Heart left ventricle (tissue), 16 donors: ENCODE measurements around the gene HIBADH. TPM values are rescaled to one million over a fixed set of nuclear protein-coding genes. Genes with fewer than 3 reads are reported as not detected.

ENCODE experiments used
- ATAC-seq, 4 donors: fragments of 200-7000 bp; cut with Tn5 transposase; one replicate each; pipeline ENCODE4 v1.9.1; 2020 to 2022; ENCODE audit warnings: moderate library complexity in 4 of 4, mild to moderate bottlenecking in 3 of 4, moderate number of reproducible peaks in 1 of 4
- DNase-seq, 5 donors: peaks; one replicate each; pipeline ENCODE4 v3.0.0-alpha.2; 2020
- H3K27ac ChIP-seq, 12 donors: fragments of 200-600 bp; sonication (generic) in 4 of 12; one replicate each; pipeline versions ENCODE4 v1.5.0 to v1.8.0; 2016 to 2022; ENCODE audit warnings: mild to moderate bottlenecking in 2 of 12
- H3K27me3 ChIP-seq, 9 donors: fragments of 200-600 bp; sonication (generic) in 2 of 9; one replicate each; pipeline versions ENCODE4 v1.5.1 to v1.8.0; 2016 to 2022; ENCODE audit warnings: mild to moderate bottlenecking in 3 of 9
- H3K36me3 ChIP-seq, 9 donors: fragments of 200-600 bp; sonication (generic) in 2 of 9; one replicate each; pipeline versions ENCODE4 v1.5.0 to v1.8.0; 2018 to 2022; ENCODE audit warnings: mild to moderate bottlenecking in 2 of 9
- H3K4me1 ChIP-seq, 12 donors: fragments of 200-600 bp; sonication (generic) in 4 of 12; one replicate each; pipeline versions ENCODE4 v1.5.0 to v1.8.0; 2016 to 2022; ENCODE audit warnings: mild to moderate bottlenecking in 3 of 12
- H3K4me3 ChIP-seq, 12 donors: fragments of 200-600 bp; sonication (generic) in 4 of 12; one replicate each; pipeline versions ENCODE4 v1.5.0 to v1.8.0; 2017 to 2022; ENCODE audit warnings: mild to moderate bottlenecking in 9 of 12, moderate library complexity in 4 of 12
- H3K9me3 ChIP-seq, 12 donors: fragments of 200-600 bp; sonication (generic) in 4 of 12; one replicate each; pipeline versions ENCODE4 v1.5.0 to v1.8.0; 2016 to 2022; ENCODE audit warnings: mild to moderate bottlenecking in 1 of 12
- POLR2A ChIP-seq, 2 donors: fragments of 450-650 bp; IDR thresholded peaks; one replicate each; pipeline ENCODE4 v1.6.1; 2017; ENCODE audit warnings: antibody characterized with exemption in 2 of 2, mild to moderate bottlenecking in 2 of 2, moderate library complexity in 2 of 2
- WGBS, 4 donors: extraction: QIAGEN DNeasy Blood & Tissue Kit in 2 of 4; methylation state at CpG; one replicate each; pipeline versions ENCODE4 v1.1.5 to v1.1.7; 2013 to 2018; 5-methylcytosine and 5-hydroxymethylcytosine counted together
- intact Hi-C, 10 donors: fragments of 100-400 bp; cut with DNase I; formaldehyde crosslinking; loops; one replicate each; pipeline versions ENCODE4 v1.11.1 to v1.14.2; 2022
- polyA plus RNA-seq, 2 donors: library from polyadenylated mRNA; stranded (reverse); fragments of 200-250 nt; gene quantifications; one replicate each; pipeline ENCODE4 v1.2.3, GENCODE V29; 2013
- total RNA-seq, 9 donors: library from RNA; depleted of rRNA in 2 of 9; stranded (reverse); fragments of >200 nt in 2 of 9; fragmentation: NEBNext Ultra II Directional in 3 of 9; extraction: Animal tissue kit (Norgen Biotek cat#: 25700) in 3 of 9; gene quantifications; one replicate each; pipeline versions ENCODE4 v1.1.0 to v1.2.4, GENCODE V29; 2016 to 2023
- TF ChIP-seq, protein P1 (sequence below), 12 donors: fragments of 200-600 bp; sonication (generic) in 4 of 12; IDR thresholded peaks; one replicate each; pipeline versions ENCODE4 v1.5.0 to v1.8.0; 2018 to 2022; ENCODE audit warnings: antibody characterized with exemption in 12 of 12, mild to moderate bottlenecking in 5 of 12
- donor health status: ischemic (EF 13 %, LVEDD 7.1; RV severe dilation, severe dysfunction).
- donor health status: healthy with polysubstance abuse.
- donor health status: DM: no; HTN: yes; CAD: no.
- donor health status: DM: no; HTN: no; CAD: no.
- donor health status: ischemic (EF 25% LVEDD 6.9; RV normal size, moderate dysfunction).
- donor health status: ischemic (EF 25% LVEDD 5.7; RV mildly dilated, moderate dysfunction).
- donor health status: healthy.
- donor health status: DM: yes; HTN: yes; CAD: no.
- donor health status: ischemic (EF 35%, LVEDD 5.7; RV mildly dilated, moderate dysfunction).
- donor health status: nonischemic (EF 11% LVEDD 7.7; RV severe dilation, severe dysfunction).
- donor health status: DM: yes; HTN: yes; CAD: no.
- donor health status: PGD.
- donor health status: ischemic (EF 29% LVEDD 5.4; RV normal size, mild dysfunction).
- donor health status: nonischemic (EF 23%, LVEDD 6.1; RV moderate dilation, normal function).

The HIBADH gene
- total and polyA plus RNA-seq, 11 donors: 34.4 to 107 (median 69.3) TPM

DNA sequence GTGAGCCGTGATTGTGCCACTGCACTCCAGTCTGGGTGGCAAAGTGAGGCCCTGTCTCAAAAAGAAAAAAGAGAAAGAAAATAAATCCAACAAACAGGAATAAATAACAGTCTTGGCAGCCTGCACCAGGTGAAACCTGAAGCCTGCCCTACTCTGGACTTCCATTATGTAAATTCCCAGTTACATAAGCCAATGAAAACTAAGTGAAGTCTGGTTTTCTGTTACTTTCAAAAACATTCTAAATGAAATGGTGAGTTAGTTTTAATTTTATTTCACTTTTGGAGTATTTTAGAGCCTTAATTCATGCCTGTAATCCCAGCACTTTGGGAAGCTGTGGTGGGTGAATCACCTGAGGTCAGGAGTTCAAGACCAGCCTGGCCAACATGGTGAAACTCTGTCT is 22.5 kb upstream of the HIBADH start:
- no peak overlapping the region for H3K27ac ChIP-seq
- H3K27me3 ChIP-seq: no peaks in the 10 kb centered on the region
- ATAC-seq (no peak), DNase-seq (no peak)
- no peak for TF ChIP-seq POLR2A (IDR thresholded peaks at IDR 0.05)
- TF ChIP-seq, protein P1, sequence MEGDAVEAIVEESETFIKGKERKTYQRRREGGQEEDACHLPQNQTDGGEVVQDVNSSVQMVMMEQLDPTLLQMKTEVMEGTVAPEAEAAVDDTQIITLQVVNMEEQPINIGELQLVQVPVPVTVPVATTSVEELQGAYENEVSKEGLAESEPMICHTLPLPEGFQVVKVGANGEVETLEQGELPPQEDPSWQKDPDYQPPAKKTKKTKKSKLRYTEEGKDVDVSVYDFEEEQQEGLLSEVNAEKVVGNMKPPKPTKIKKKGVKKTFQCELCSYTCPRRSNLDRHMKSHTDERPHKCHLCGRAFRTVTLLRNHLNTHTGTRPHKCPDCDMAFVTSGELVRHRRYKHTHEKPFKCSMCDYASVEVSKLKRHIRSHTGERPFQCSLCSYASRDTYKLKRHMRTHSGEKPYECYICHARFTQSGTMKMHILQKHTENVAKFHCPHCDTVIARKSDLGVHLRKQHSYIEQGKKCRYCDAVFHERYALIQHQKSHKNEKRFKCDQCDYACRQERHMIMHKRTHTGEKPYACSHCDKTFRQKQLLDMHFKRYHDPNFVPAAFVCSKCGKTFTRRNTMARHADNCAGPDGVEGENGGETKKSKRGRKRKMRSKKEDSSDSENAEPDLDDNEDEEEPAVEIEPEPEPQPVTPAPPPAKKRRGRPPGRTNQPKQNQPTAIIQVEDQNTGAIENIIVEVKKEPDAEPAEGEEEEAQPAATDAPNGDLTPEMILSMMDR (IDR thresholded peaks at IDR 0.05): no peak
- no peak overlapping the region for H3K4me3 ChIP-seq
- H3K4me1 ChIP-seq: no peaks in the 10 kb centered on the region
- WGBS, 4 donors: 88 to 100% (median 98%) methylated on average over 1 of the region's 1 CpG
- H3K9me3 ChIP-seq: peaks cover 0 to 12% (median 0%) of the 10 kb centered on the region in 12 donors
- H3K36me3 ChIP-seq: no peaks in the 10 kb centered on the region
- intact Hi-C loops: no loop called here

DNA sequence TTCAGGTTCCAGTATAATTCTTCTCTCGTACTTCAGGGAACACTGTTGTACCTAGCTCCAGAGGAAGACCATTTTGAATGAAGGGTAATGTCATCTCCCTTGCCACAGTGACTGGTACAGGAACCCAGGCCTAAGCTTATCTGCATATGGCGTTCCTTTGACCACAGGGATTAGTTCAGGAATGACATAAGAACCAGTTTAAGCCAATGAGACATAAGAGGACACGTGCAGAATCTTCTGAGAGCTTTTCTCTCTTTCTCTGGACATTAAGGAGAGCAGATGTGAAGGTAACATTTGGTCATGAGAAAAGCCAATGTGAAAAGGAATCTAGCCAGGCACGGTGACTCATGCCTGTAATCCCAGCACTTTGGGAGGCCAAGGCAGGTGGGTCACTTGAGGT is 21.8 kb upstream of the HIBADH start:
- Histone ChIP-seq H3K9me3 (peaks cover 0 to 12% (median 0%) of the 10 kb centered on the region in 12 donors), H3K4me3 (no peak overlapping the region), H3K27me3 (no peaks in the 10 kb centered on the region), H3K27ac (no peak overlapping the region), H3K36me3 (no peaks in the 10 kb centered on the region), H3K4me1 (no peaks in the 10 kb centered on the region)
- no peak for ATAC-seq
- intact Hi-C loops: no loop called here
- no peak for TF ChIP-seq POLR2A (IDR thresholded peaks at IDR 0.05)
- TF ChIP-seq, protein P1 (IDR thresholded peaks at IDR 0.05): no peak
- 80 to 89% (median 84%) methylated on average over 4 of the region's 4 CpGs for WGBS, 4 donors
- no peak for DNase-seq

DNA sequence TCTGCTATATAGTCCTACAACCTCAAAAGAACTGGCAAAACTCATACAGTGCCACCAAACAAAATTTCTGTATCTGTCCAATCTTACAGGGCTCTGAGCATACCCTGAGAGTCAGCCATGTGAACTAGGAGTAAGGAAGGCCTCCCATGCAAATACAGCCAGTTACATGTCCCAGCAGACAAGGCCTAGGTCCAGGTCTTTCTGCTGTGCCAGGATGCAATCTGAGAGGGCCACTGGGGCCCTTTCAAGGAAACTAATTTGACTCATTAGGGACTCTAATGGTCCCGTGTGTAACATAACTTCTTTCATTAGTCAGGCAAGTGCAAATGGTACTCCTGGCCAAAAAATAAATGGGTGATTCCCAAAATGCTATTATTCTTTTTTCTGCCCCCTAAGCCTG is 17.9 kb upstream of the HIBADH start:
- intact Hi-C loops: no loop called here
- 51 to 94% (median 63%) methylated on average over 1 of the region's 1 CpG for WGBS, 4 donors
- Histone ChIP-seq H3K4me1 (peaks cover 0 to 14% (median 2%) of the 10 kb centered on the region in 12 donors), H3K9me3 (no peaks in the 10 kb centered on the region), H3K27me3 (no peaks in the 10 kb centered on the region), H3K36me3 (no peaks in the 10 kb centered on the region), H3K27ac (no peak overlapping the region), H3K4me3 (no peak overlapping the region)
- ATAC-seq (no peak), DNase-seq (no peak)
- TF ChIP-seq, protein P1 (IDR thresholded peaks at IDR 0.05): no peak
- no peak for TF ChIP-seq POLR2A (IDR thresholded peaks at IDR 0.05)

DNA sequence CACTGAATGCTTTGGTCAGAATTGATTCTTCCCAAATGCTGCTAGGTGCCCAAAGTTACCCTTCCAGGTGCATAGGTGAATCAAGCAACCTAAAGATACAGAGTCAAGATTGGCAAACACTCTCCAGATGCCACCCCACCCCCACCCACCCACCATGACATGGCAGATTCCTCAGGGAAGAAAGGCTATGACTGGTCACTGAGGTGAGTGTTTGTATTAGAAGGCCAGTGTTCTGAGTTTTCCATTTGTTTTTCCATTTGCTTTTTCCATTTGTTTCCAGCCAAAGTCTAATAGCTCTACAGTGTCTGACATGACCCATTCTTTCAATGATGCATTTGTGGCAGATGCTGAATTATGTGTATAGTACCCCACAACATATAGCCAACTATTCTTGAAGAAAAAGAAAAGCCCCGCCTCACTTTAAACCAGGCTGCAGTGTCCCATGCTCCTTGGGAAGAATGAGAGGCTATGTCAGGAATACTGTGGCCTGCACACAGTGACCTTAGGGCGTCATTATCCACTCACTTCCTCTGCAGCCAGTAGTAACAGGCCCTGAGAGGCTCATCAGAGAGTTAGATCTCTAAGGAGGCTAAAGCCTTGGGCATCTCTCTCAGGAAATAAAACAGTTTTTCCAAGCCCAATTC is 16.1 kb upstream of the HIBADH start:
- Histone ChIP-seq H3K27me3 (no peaks in the 10 kb centered on the region), H3K4me1 (peaks cover 0 to 14% (median 2%) of the 10 kb centered on the region in 12 donors), H3K4me3 (no peak overlapping the region), H3K36me3 (no peaks in the 10 kb centered on the region), H3K27ac (peak overlapping the region in 7 of 12 donors; percentile 5 to 66 (median 51)), H3K9me3 (no peaks in the 10 kb centered on the region)
- DNase-seq (no peak), ATAC-seq (peak in 1 of 4 donors; percentile 39)
- TF ChIP-seq POLR2A (IDR thresholded peaks at IDR 0.05): no peak
- TF ChIP-seq, protein P1 (IDR thresholded peaks at IDR 0.05): no peak
- intact Hi-C loops: no loop called here
- 73 to 86% (median 80%) methylated on average over 2 of the region's 2 CpGs for WGBS, 4 donors
